Skin of body (tissue), 2 donors: ENCODE measurements around the gene PPHLN1. TPM values are rescaled to one million over a fixed set of nuclear protein-coding genes. Genes with fewer than 3 reads are reported as not detected.
"Not testable (repeated sequence)": the region's sequence is repeated elsewhere in the genome, so short reads cannot be mapped to it uniquely, and the experiment has no call there.

Experiments used
- DNase-seq: peaks from one replicate; lab custom pipeline; 2025; lab: John Stamatoyannopoulos, UW
- total RNA-seq: library from RNA; depleted of rRNA; stranded (reverse); fragments of >200 nt; gene quantifications from one replicate; pipeline ENCODE4 v1.2.3, GENCODE V29; 2014

Gene PPHLN1
- total RNA-seq, 1 donor from 2014 or later: 57.0 TPM

DNA sequence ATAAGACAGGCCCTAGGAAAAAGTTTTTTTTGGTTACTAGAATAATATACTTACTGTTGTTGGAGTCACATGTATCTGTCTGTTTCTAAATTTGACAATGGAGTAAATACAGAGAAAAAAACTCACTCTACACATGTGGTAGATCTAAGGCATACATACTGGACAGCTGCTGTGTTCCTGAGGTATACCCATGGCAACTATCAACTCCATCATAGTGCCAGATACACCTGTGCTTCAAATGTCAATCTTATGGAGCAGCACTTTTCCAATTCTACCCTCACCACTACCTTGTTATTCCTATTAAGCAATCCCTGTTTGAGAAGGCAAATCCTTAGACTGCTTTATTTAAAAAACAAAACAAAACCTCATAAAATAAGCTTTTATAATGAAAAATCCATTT lies 3.4 kb upstream of the PPHLN1 start:
- no peak for DNase-seq

- no peak for DNase-seq
Observed at GRCh38 chr12:42323856-42324255, 2.1 kb upstream of the PPHLN1 start.

DNA sequence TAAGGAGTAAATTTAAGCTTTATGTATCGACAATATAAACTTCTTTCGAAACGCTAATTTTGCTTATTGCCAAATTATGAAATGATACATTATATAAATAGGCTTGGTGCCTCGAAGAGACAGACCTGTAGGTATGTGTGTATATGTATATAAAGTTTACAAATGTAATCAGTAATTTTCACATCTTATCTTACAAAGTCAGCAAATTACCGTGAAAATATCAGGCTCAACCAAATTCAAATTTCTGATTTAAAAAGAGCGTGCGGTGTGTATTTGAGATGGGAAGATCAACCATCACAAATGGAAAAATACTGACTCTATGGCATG lies 678 bp upstream of the PPHLN1 start:
- DNase-seq: peak; percentile 20

DNA sequence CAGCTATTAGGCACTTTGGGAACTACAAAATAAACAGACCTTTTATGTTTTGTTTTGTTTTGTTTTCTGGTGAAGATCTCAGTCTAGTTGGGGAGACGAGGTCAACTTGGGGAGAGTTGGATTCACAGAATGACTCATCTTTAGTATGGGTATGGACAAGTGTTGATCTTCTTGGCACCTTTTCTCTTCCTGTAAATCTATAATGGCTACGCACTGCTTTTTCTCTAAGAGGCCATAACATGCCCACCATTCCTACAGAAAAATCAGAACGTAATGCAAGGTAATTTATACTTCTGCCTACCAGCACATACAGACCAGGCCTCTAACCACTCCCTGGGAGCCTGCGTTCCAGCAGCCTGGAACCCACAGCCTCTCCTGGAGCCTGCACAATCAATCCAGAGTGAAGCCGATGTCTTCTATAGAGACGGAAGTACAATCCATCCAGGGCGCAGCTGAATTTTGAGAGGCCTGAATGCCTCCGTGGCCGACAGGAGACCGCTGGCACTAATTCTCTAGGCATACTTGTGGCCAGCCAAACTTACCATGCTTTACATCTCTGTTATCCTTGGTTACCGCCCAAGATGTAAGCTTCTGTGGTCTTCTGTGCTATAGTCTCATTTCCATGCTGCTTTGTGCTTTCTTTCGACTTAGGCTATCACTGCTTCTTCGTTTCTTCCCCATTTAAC lies 717 bp downstream of the PPHLN1 start:
- no peak for DNase-seq

DNA sequence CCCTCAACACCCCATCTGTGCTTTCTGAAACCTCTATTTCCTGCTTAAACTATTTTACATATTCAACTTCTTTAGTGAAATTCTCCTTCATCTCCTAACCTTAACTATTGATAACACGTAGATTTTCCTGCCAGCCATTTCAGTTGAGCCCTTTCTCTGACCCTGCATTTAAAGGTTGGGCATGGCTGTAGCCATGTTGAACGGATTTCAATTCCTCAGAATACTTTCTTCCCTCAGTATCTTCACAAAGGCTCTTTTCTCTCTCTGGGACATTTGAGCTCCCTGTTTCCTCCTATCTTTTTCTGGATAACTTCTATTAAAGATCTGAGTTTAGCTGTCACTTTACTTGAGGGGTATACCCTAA lies 1.2 kb downstream of the PPHLN1 start:
- no peak for DNase-seq

DNA sequence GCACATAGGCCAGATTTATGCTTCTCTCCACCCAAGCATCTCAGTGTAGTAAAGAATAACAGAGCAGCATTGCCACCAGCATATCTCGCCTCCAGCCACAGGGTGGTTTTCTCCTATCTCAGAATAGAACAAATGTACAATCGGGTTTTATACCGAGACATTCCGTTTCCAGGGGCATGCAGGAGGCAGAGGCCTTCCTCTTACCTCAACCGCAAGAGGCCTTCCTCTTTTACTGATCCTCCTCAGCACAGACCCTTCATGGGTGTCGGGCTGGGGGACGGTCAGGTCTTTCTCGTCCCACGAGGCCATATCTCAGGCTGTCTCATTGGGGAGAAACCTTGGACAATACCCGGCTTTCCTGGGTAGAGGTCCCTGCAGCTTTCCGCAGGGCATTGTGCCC lies 4.1 kb downstream of the PPHLN1 start:
- DNase-seq: not testable (repeated sequence)

- DNase-seq: no peak
Observed at GRCh38 chr12:42332301-42333285, 6.6 kb downstream of the PPHLN1 start.

DNA sequence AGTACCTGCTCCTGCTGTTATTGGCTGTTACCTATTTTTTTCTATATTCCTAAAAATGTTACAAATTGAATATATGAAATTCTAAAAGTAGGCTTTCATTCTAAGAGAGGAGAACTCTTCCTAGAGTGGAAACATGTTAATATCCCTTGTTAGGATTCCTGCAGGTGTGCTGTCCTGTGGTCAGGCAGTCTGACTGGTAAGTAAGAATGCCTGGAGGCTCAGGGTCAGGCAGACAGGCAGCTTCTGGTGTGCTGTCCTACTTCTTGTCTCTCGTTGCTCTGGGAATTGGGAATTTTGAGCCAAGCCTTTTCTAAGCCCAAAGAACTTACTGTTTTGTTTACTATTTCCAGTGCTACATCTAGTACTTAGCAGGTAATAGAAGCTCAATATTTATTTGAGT lies 10.3 kb downstream of the PPHLN1 start:
- no peak for DNase-seq

- DNase-seq: no peak
Observed at GRCh38 chr12:42338280-42338679, 12.3 kb downstream of the PPHLN1 start.

- DNase-seq: no peak
Observed at GRCh38 chr12:42342028-42342427, 16.1 kb downstream of the PPHLN1 start.

DNA sequence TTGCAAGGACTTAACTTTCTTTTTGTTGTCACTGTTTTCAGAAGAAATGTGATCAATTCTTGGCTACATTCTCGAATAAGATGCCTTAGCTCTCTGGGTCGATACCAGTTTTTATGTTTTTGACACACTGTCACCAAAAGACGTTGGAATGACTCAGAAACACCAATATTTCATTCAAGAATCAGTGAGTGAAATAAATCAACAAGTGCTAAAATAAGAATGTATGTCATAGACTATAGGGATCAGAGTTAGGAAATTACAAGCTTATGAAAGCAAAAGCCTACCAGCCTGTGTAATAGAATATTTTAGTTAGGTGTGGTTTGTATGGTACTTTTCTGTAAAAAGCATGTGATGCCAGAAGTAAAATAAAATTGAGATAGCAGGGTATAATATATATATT lies 17.8 kb downstream of the PPHLN1 start:
- DNase-seq: no peak

DNA sequence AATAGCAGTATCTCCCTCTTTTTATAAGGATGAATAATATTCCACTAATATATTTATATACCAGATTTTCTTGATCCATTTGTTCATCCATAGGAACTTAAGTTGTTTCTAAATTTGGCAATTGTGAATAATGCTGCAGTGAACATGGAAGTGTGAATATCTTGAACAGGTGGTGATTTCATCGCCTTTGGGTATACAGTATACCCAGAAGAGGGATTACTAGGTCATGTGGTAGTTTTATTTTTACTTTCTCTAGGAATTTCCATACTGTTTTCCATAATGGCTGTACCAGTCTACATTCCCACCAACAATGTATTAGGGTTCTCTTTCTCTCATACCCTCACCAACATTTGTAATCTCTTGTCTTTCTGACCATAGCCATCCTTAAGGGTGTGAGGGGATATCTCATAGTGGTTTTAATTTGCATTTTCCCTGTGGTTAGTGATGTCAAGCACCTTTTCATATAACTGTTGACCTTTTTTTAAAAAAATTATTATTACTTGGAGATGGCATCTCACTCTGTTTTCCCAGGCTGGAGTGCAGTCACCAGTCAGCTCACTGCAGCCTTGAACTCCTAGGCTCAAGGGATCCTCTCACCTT lies 20.5 kb downstream of the PPHLN1 start:
- no peak for DNase-seq

DNA sequence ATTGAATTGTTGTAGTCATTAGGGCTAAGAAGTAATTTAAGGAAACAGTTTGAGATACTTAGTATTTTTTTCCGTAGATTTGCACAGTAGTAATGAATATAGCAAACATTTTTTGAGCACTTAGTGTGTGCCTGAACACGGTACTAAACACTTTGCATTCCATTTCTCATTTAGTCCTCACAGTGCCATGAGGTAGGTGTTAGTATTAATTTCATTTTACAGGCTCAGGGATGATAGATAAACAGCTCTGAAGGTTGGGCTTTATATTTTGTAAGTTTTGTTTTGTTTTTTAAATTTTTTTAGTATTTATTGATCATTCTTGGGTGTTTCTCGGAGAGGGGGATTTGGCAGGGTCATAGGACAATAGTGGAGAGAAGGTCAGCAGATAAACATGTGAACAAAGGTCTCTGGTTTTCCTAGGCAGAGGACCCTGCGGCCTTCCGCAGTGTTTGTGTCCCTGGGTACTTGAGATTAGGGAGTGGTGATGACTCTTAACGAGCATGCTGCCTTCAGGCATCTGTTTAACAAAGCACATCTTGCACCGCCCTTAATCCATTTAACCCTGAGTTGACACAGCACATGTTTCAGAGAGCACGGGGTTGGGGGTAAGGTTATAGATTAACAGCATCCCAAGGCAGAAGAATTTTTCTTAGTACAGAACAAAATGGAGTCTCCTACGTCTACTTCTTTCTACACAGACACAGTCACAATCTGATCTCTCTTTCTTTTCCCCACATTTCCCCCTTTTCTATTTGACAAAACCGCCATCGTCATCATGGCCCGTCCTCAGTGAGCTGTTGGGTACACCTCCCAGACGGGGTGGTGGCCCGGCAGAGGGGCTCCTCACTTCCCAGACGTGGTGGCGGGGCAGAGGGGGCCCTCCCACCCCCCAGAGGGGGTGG lies 23.4 kb downstream of the PPHLN1 start:
- DNase-seq: not testable (repeated sequence)

DNA sequence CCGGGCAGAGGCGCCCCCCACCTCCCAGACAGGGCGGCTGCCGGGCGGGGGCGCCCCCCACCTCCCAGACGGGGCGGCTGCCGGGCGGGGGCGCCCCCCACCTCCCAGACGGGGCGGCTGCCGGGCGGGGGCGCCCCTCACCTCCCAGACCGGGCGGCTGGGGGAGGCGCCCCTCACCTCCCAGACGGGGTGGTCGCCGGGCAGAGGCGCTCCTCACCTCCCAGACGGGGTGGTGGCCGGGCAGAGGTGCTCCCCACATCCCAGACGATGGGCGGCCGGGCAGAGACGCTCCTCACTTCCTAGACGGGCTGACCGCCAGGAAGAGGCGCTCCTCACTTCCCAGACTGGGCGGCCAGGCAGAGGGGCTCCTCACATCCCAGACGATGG lies 24.0 kb downstream of the PPHLN1 start:
- DNase-seq: not testable (repeated sequence)

GRCh38 chr12:42356344-42356743 lies 30.4 kb downstream of the PPHLN1 start:
- DNase-seq: no peak

DNA sequence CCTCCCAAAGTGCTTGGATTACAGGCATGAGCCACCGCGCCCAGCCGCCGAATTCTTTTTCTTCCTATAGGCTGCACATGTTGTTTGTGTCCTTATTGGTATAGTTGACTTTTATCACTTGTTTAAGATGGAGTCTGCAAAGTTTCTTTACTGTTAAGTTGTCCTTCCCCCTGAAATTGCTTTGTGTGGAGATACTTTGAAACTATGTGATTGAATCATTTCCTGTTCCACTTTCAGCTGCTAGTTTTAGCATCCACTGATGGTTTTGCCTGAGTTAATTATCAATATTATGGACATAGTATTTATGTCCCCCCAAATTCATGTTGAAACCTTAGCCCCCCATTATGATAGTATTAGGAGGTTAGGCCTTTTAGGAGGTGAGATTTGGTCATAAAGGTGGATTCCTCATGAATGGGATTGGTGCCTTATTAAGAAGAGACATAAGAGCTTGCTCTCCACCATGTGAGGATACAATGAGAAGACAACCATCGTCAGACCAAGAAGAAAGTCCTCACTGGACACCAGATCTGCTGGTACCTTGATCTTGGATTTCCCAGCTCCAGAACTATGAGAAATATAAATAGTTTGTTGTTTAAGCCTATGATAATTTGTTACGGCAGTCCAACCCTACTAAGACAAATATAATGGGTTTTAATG lies 34.9 kb downstream of the PPHLN1 start:
- no peak for DNase-seq

GRCh38 chr12:42361909-42362646 lies 36.1 kb downstream of the PPHLN1 start:
- no peak for DNase-seq

GRCh38 chr12:42362647-42363260 lies 36.8 kb downstream of the PPHLN1 start:
- DNase-seq: no peak

- DNase-seq: no peak
Observed at GRCh38 chr12:42364692-42365091, 38.7 kb downstream of the PPHLN1 start.

DNA sequence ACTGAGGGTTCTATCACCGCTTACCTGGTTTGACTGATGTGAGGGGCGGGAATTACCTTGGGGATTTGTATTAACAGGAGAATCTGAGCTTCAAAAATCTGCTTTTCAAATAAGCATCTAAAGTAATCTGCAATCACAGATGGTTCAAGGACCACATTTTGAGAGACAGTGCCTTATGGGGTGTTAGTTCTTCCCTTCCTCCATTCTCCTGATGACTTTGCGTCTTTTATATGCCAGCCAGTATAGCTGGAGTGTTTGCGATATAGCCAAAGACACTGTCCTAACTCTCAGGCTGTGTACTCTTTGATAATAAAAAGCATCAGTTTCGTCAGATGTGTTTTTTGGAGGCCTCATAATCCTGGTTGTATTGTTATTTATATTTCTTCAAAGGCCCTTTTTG lies 39.5 kb downstream of the PPHLN1 start:
- DNase-seq: no peak
